ENCODE results near the gene RASSF10.
A peak's percentile ranks its signal among the peaks of the same experiment; 100 is the strongest.

The RASSF10 gene

DNA sequence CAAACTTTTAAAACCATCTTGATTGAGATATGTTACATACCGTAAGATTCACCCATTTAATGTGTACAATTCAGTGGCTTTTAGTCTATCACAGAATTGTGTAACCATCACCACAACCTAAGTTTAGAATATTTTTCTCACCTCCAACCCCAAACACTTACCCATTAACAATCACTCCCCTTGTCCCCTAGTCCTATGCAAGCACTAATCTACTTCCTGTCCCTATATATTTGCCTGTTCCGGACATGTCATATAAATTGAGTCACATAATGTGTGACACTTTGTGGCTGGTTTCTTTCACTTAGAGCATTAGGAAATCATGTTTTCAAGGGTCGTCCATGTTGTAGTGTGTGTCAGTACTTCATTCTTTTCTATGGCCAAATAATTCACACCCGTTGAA is 38.8 kb downstream of the RASSF10 start:
- TF ChIP-seq, protein P1, sequence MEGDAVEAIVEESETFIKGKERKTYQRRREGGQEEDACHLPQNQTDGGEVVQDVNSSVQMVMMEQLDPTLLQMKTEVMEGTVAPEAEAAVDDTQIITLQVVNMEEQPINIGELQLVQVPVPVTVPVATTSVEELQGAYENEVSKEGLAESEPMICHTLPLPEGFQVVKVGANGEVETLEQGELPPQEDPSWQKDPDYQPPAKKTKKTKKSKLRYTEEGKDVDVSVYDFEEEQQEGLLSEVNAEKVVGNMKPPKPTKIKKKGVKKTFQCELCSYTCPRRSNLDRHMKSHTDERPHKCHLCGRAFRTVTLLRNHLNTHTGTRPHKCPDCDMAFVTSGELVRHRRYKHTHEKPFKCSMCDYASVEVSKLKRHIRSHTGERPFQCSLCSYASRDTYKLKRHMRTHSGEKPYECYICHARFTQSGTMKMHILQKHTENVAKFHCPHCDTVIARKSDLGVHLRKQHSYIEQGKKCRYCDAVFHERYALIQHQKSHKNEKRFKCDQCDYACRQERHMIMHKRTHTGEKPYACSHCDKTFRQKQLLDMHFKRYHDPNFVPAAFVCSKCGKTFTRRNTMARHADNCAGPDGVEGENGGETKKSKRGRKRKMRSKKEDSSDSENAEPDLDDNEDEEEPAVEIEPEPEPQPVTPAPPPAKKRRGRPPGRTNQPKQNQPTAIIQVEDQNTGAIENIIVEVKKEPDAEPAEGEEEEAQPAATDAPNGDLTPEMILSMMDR (IDR thresholded peaks at IDR 0.05; ENCODE audit: low read depth, low read length) = no peak
- H3K4me1 ChIP-seq = no peaks in the 10 kb centered on the region
- H3K27me3 ChIP-seq = no peaks in the 10 kb centered on the region
- H3K36me3 ChIP-seq = no peaks in the 10 kb centered on the region
- DNase-seq = no peak
- H3K9me3 ChIP-seq = no peaks in the 10 kb centered on the region
- H3K4me3 ChIP-seq (ENCODE audit: low read depth, low read length) = no peak overlapping the region

DNA sequence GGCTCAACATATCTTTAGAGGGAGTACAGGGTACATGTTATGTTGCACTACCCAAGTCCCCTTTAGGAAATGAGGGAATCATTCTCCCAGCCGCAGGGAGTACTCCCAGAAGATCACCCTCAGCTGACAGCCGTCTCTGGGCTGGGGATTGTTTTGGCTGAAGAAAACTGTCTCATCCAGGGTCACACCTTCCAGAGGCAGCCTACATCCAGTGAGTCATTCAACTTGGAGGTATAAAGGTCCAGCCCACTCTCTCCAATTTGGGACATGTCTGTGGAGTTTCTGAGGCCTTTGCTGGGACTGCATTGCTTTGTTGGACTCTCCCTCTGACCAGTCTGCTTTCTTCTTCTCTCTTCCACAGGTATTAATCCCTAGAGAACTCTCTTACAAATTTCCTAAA is 42.1 kb downstream of the RASSF10 start:
- no peak for DNase-seq
- Histone ChIP-seq H3K4me1 (no peaks in the 10 kb centered on the region), H3K9me3 (no peaks in the 10 kb centered on the region), H3K36me3 (no peaks in the 10 kb centered on the region), H3K27me3 (no peaks in the 10 kb centered on the region), H3K4me3 (ENCODE audit: low read depth, low read length) (no peak overlapping the region)
- TF ChIP-seq, protein P1 (IDR thresholded peaks at IDR 0.05; ENCODE audit: low read depth, low read length) = no peak

DNA sequence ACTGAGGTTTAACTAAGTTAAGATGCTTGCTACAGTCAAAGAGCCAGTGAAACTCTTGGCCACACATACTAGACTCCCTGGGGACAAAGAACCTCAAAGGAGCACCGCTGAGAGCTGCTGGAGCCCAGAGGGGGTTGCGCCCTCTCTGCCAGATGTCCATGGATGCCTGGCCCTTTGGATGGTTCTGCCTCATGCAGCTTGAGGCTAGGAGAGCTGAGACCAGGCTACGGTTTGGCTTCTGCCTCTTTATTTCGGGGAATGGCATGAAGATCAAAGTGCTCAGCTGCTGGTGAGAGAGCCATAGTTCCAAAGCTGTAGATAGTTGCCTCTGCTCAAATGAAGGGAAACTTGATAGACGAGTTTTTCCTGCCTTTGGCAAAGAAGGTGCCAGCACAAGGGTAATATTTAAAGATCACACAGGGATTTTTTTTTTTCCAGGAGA is 43.0 kb downstream of the RASSF10 start:
- H3K27me3 ChIP-seq = no peaks in the 10 kb centered on the region
- H3K4me3 ChIP-seq (ENCODE audit: low read depth, low read length) = no peak overlapping the region
- H3K4me1 ChIP-seq = no peaks in the 10 kb centered on the region
- no peaks in the 10 kb centered on the region for H3K36me3 ChIP-seq
- TF ChIP-seq, protein P1 (IDR thresholded peaks at IDR 0.05; ENCODE audit: low read depth, low read length) = no peak
- no peaks in the 10 kb centered on the region for H3K9me3 ChIP-seq
- peak; percentile 19 for DNase-seq

DNA sequence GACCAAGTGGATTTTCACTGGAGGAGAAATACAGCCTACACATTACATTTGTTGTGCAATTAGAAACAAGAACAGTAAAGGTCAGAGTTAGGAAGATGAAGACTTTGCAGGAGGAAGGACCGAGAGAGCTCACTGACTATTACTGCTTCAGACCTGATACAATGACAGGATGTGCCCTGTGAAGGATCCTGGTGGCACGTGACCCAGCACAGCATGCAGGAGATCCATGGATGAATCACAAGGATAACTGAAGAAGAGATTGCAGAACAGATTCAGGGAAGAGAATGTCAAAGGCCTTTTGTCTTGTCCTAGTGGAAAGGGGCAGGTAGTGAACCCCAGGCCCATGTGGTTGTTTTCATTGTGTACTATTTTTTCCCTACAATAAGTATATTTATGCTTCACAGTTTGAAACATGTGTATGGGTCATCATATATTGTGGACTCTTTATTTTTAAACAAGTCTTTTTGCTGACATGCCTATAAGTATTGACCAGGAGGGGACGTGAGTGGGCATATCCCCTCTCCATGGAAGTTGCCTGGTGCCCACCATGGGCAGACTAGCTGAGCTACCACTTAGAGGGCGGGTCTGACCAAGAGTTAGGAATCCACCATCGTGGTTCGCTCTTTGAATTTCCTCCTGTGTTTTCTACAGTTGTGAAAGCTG is 44.3 kb downstream of the RASSF10 start:
- no peaks in the 10 kb centered on the region for H3K9me3 ChIP-seq
- H3K36me3 ChIP-seq = no peaks in the 10 kb centered on the region
- no peak for DNase-seq
- TF ChIP-seq, protein P1 (IDR thresholded peaks at IDR 0.05; ENCODE audit: low read depth, low read length) = no peak
- H3K27me3 ChIP-seq = no peaks in the 10 kb centered on the region
- no peaks in the 10 kb centered on the region for H3K4me1 ChIP-seq
- H3K4me3 ChIP-seq (ENCODE audit: low read depth, low read length) = no peak overlapping the region

DNA sequence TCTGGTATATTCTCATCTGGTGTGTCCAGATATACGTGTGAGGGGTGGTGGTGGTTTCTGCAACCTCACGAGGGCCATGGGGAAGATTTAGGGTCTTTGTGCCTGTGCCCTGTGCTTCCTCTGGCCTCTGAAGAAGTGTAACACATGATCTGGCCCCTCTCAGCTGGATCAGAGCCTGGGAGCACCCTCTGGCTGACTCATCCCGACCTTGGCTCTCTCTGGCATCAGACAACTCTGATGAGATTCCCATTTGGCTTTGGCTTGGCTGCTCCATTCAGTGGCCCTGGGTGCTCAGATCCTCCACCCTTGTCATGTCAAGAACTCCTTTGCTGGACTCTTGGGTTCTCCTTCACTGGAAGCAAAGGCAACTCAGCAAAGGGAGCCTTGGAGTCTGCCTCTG is 45.2 kb downstream of the RASSF10 start:
- no peaks in the 10 kb centered on the region for H3K9me3 ChIP-seq
- no peaks in the 10 kb centered on the region for H3K36me3 ChIP-seq
- no peak for DNase-seq
- H3K4me1 ChIP-seq = no peaks in the 10 kb centered on the region
- no peaks in the 10 kb centered on the region for H3K27me3 ChIP-seq
- H3K4me3 ChIP-seq (ENCODE audit: low read depth, low read length) = no peak overlapping the region
- TF ChIP-seq, protein P1 (IDR thresholded peaks at IDR 0.05; ENCODE audit: low read depth, low read length) = no peak

DNA sequence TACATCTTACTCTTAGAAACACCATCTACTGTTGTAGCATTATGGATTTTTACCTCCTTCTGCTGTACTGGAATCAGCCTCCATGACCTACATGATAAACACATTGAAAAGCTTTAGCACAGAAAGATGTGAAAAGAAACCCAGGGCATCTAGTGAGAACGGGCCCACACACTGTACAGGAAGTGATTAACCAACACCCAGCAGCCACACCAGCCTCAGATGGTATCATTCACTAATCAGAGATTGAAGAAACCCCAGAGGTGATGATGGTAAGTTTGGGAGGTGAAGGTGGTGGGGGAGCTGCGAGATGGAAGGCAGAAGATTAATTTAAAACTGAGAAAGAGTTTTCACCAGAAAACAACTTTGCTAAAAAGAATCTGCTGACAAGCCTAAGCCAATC is 46.1 kb downstream of the RASSF10 start:
- Histone ChIP-seq H3K27me3 (no peaks in the 10 kb centered on the region), H3K4me1 (no peaks in the 10 kb centered on the region), H3K4me3 (ENCODE audit: low read depth, low read length) (no peak overlapping the region), H3K36me3 (no peaks in the 10 kb centered on the region), H3K9me3 (no peaks in the 10 kb centered on the region)
- TF ChIP-seq, protein P1 (IDR thresholded peaks at IDR 0.05; ENCODE audit: low read depth, low read length) = no peak
- DNase-seq = no peak

Measured in BE2C (cell line).